GM12878 (cell line): Measurements from ENCODE around the gene CCNYL1.

Experiments
- BHLHE40 ChIP-seq, 2 experiments: fragments of 450-650 bp in 1 of 2; IDR thresholded peaks; 2 replicates each; pipeline ENCODE4 v1.6.1; 2011 to 2017; ENCODE audit warnings: low read depth in 2 of 2, borderline replicate concordance in 1 of 2, improper control_type of control experiment in 1 of 2, low read length in 1 of 2, mild to moderate bottlenecking in 1 of 2
- CBX5 ChIP-seq: sonication (generic); IDR thresholded peaks from 2 replicates; pipeline ENCODE4 v1.6.1; 2016; ENCODE audit warnings: low read depth, moderate library complexity, mild to moderate bottlenecking, inconsistent platforms
- CEBPB ChIP-seq, 2 experiments: fragments of 150-350 bp in 1 of 2; IDR thresholded peaks; 2 replicates each; pipeline ENCODE4 v1.6.1; 2012 to 2014; ENCODE audit warnings: low read depth in 2 of 2, low read length in 2 of 2, borderline replicate concordance in 1 of 2, inconsistent platforms in 1 of 2
- CHD1 ChIP-seq: IDR thresholded peaks from 2 replicates; pipeline ENCODE4 v1.6.1; 2012; ENCODE audit warnings: low read depth, low read length, improper control_type of control experiment
- CTCF ChIP-seq, 3 experiments: IDR thresholded peaks in 2 of 3; conservative IDR thresholded peaks in 1 of 3; 2 replicates each; pipeline ENCODE4 v1.5.1; 2011; ENCODE audit warnings: low read depth in 3 of 3, low read length in 3 of 3, mild to moderate bottlenecking in 3 of 3, control low read depth in 2 of 3, moderate library complexity in 2 of 3, inconsistent platforms in 1 of 3, mixed read lengths in 1 of 3; ENCODE audit not compliant: control insufficient read depth in 2 of 3, insufficient read depth in 1 of 3; ENCODE audit errors: extremely low read depth in 1 of 3
- LARP7 ChIP-seq: fragments of 450-650 bp; IDR thresholded peaks from 2 replicates; pipeline ENCODE4 v1.6.1; 2017; ENCODE audit warnings: mild to moderate bottlenecking
- MTA2 ChIP-seq: fragments of 450-650 bp; IDR thresholded peaks from 2 replicates; pipeline ENCODE4 v1.6.1; 2016; ENCODE audit warnings: low read depth, mild to moderate bottlenecking, moderate library complexity
- MXI1 ChIP-seq: fragments of 150-350 bp; IDR thresholded peaks from 2 replicates; pipeline ENCODE4 v1.6.1; 2011; ENCODE audit warnings: low read depth, mild to moderate bottlenecking, inconsistent platforms, low read length, improper control_type of control experiment
- POLR2A ChIP-seq: IDR thresholded peaks from 2 replicates; pipeline ENCODE4 v1.6.1; 2011; ENCODE audit warnings: low read depth, mild to moderate bottlenecking, low read length
- SMAD1 ChIP-seq: fragments of 450-650 bp; IDR thresholded peaks from 2 replicates; pipeline ENCODE4 v1.6.1; 2018; ENCODE audit warnings: mild to moderate bottlenecking, low read depth; ENCODE audit not compliant: partially characterized antibody
- TF ChIP-seq, protein P1 (sequence below): IDR thresholded peaks from 2 replicates; pipeline ENCODE4 v1.6.1; 2012; ENCODE audit warnings: low read depth, low read length, improper control_type of control experiment
- TF ChIP-seq, protein P2 (sequence below): IDR thresholded peaks from 2 replicates; pipeline ENCODE4 v1.6.1; 2012; ENCODE audit warnings: mild to moderate bottlenecking, low read depth, low read length
- TF ChIP-seq, protein P3 (sequence below): fragments of 450-650 bp; IDR thresholded peaks from 2 replicates; pipeline ENCODE4 v1.6.1; 2018; ENCODE audit warnings: borderline replicate concordance, mild to moderate bottlenecking; ENCODE audit not compliant: partially characterized antibody

DNA sequence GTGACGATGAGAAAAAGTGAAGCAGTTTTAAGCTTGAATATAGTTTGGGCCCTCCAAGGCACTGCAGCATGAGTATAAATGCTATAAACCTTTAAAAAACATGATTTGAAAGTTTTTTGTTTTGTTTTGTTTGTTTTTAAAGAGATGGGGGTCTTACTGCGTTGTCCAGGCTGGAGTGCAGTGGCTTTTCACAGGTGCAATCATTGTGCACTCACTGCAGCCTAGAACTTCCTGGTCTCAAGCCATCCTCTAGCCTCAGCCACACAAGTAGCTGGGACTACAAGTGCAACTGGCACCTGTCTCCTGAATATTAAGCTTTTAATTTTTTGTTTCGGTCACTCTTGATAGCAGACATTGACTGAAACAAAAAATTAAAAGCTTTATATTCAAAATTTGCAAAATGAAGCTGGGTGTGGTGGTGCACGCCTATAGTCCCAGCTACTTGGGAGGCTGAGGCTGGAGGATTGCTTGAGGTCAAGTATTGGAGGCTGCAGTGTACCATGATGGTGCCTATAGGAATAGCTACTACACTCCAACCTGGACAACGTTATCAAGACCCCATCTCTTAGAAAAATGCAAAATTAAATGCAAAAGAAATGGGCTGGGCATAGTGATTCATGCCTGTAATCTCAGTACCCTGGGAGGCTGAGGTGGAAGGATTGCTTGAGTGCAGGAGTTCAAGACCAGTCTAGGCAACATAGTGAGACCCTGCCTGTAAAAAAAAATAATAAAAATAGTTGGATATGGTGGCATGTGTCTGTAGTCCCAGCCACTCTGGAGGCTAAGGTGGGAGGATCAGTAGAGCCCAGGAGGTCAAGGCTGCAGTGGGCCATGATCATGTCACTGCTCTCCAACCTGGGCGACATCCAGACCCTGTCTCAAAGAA is 43.3 kb downstream of the CCNYL1 start:
- TF ChIP-seq POLR2A: no peak
- no peak for TF ChIP-seq BHLHE40 (IDR thresholded peaks at IDR 0.05; ENCODE audit: borderline replicate concordance in 1 of 2, low read depth in 2 of 2, low read length in 1 of 2)
- TF ChIP-seq, protein P1, sequence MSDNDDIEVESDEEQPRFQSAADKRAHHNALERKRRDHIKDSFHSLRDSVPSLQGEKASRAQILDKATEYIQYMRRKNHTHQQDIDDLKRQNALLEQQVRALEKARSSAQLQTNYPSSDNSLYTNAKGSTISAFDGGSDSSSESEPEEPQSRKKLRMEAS: no peak
- TF ChIP-seq, protein P2, sequence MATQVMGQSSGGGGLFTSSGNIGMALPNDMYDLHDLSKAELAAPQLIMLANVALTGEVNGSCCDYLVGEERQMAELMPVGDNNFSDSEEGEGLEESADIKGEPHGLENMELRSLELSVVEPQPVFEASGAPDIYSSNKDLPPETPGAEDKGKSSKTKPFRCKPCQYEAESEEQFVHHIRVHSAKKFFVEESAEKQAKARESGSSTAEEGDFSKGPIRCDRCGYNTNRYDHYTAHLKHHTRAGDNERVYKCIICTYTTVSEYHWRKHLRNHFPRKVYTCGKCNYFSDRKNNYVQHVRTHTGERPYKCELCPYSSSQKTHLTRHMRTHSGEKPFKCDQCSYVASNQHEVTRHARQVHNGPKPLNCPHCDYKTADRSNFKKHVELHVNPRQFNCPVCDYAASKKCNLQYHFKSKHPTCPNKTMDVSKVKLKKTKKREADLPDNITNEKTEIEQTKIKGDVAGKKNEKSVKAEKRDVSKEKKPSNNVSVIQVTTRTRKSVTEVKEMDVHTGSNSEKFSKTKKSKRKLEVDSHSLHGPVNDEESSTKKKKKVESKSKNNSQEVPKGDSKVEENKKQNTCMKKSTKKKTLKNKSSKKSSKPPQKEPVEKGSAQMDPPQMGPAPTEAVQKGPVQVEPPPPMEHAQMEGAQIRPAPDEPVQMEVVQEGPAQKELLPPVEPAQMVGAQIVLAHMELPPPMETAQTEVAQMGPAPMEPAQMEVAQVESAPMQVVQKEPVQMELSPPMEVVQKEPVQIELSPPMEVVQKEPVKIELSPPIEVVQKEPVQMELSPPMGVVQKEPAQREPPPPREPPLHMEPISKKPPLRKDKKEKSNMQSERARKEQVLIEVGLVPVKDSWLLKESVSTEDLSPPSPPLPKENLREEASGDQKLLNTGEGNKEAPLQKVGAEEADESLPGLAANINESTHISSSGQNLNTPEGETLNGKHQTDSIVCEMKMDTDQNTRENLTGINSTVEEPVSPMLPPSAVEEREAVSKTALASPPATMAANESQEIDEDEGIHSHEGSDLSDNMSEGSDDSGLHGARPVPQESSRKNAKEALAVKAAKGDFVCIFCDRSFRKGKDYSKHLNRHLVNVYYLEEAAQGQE: no peak
- no peak for TF ChIP-seq CTCF (IDR thresholded peaks at IDR 0.05 in 2 of 3, conservative IDR thresholded peaks at IDR 0.05 in 1 of 3; ENCODE audit: control insufficient read depth in 2 of 3, extremely low read depth in 1 of 3, insufficient read depth in 1 of 3, low read depth in 3 of 3, low read length in 3 of 3)
- TF ChIP-seq SMAD1: no peak
- no peak for TF ChIP-seq CEBPB (IDR thresholded peaks at IDR 0.05; ENCODE audit: borderline replicate concordance in 1 of 2, low read depth in 2 of 2, low read length in 2 of 2)
- TF ChIP-seq MTA2: no peak
- TF ChIP-seq CBX5: no peak
- TF ChIP-seq LARP7: no peak
- no peak for TF ChIP-seq MXI1
- TF ChIP-seq CHD1: no peak
- TF ChIP-seq, protein P3, sequence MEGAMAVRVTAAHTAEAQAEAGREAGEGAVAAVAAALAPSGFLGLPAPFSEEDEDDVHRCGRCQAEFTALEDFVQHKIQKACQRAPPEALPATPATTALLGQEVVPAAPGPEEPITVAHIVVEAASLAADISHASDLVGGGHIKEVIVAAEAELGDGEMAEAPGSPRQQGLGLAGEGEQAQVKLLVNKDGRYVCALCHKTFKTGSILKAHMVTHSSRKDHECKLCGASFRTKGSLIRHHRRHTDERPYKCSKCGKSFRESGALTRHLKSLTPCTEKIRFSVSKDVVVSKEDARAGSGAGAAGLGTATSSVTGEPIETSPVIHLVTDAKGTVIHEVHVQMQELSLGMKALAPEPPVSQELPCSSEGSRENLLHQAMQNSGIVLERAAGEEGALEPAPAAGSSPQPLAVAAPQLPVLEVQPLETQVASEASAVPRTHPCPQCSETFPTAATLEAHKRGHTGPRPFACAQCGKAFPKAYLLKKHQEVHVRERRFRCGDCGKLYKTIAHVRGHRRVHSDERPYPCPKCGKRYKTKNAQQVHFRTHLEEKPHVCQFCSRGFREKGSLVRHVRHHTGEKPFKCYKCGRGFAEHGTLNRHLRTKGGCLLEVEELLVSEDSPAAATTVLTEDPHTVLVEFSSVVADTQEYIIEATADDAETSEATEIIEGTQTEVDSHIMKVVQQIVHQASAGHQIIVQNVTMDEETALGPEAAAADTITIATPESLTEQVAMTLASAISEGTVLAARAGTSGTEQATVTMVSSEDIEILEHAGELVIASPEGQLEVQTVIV: no peak
